Cardiac muscle cell (in vitro differentiated cells and primary cell): ENCODE data around the gene WNT11. TPM values are rescaled to one million over a fixed set of nuclear protein-coding genes. Genes with fewer than 3 reads are reported as not detected.

Experiments used
- DNase-seq, 2 donors: peaks; one replicate each; pipeline versions ENCODE4 v3.0.0 to v3.0.0-alpha.2; 2010 to 2017; ENCODE audit warnings: low read depth in 1 of 2, low spot score in 1 of 2
- H3K27ac ChIP-seq: fragments of 200-600 bp; sonication (generic); 2 replicates; pipeline ENCODE4 v1.5.1; 2016
- H3K27me3 ChIP-seq: fragments of 200-600 bp; sonication (generic); 2 replicates; pipeline ENCODE4 v1.6.0; 2016; ENCODE audit warnings: control low read depth
- H3K36me3 ChIP-seq: fragments of 200-600 bp; sonication (generic); 2 replicates; pipeline ENCODE4 v1.5.1; 2016; ENCODE audit warnings: control low read depth
- H3K4me1 ChIP-seq: fragments of 200-600 bp; sonication (generic); 2 replicates; pipeline ENCODE4 v1.8.1; 2017; ENCODE audit warnings: low read depth, mild to moderate bottlenecking, mixed run types
- H3K4me3 ChIP-seq: fragments of 200-600 bp; sonication (generic); 2 replicates; pipeline ENCODE4 v1.5.1; 2016; ENCODE audit warnings: mild to moderate bottlenecking
- H3K9me3 ChIP-seq: fragments of 200-600 bp; sonication (generic); 2 replicates; pipeline ENCODE4 v1.5.1; 2017; ENCODE audit warnings: low read depth, mild to moderate bottlenecking, control low read depth
- polyA plus RNA-seq: library from polyadenylated mRNA; unstranded; fragments of >200 nt; fragmentation: Nextera tagmentation; extraction: Ambion mirVana; gene quantifications from 2 replicates; pipeline ENCODE4 v1.2.1, GENCODE V29; 2016
- total RNA-seq: library from RNA; depleted of rRNA; stranded (reverse); fragments of >200 nt; gene quantifications from 2 replicates; pipeline ENCODE4 v1.2.3, GENCODE V29; 2016
- TF ChIP-seq, protein P1 (sequence below): IDR thresholded peaks from 2 replicates; pipeline ENCODE4 v1.5.1; 2012; ENCODE audit warnings: low read depth, mild to moderate bottlenecking, low read length

The WNT11 gene
- total and polyA plus RNA-seq, 2 experiments from 2014 or later, result 87.9 to 107 TPM

DNA sequence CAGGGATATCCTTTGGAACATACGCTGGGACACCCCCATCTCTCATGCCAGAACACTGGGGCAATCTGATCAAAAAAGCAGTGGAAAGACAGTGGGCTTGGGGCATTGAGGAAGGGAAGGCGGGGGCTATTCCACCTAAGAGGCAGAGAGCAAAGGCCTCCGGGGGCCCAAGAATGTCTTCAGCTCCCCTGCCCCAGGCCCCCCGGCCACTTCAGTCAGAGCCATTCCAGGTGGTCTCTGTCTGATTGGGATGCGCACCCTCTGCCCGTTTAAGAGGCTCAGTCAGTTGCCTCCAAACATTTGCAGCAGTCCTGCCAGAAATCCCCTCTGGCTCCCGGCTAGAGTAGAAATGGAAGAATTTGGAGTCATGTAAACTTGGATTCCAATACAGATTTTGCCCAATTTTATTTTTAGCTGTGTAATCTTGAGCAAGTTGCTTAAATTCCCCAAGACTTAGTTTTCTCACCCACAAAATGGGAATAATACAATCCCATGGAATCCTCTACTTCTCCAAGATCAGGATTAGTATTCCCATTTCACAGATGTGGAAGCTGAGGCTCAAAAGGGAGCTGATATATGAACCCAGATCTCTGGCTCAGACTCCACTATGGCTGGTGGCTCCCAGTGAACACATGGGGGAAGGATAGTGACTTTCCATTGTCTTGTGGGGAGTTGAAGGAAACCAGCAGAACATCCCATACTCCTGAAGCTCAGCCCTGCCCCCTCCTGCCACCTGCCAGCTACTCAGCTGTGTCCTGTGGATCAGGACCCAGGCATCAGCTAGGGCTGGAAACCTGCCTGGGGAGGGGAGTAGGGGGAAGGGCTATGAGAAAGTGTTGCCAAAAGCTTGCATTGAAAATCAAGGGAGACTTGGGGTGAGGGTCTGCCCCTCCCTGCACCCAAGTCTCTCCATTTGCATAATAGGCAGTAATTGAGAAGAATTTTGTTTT, 6.1 kb upstream of the WNT11 start:
- H3K36me3 ChIP-seq, result no peaks in the 10 kb centered on the region
- H3K27me3 ChIP-seq, result peaks cover 39% of the 10 kb centered on the region
- no peaks in the 10 kb centered on the region for H3K9me3 ChIP-seq
- peaks cover 7% of the 10 kb centered on the region for H3K4me1 ChIP-seq
- no peak for DNase-seq
- TF ChIP-seq, protein P1, sequence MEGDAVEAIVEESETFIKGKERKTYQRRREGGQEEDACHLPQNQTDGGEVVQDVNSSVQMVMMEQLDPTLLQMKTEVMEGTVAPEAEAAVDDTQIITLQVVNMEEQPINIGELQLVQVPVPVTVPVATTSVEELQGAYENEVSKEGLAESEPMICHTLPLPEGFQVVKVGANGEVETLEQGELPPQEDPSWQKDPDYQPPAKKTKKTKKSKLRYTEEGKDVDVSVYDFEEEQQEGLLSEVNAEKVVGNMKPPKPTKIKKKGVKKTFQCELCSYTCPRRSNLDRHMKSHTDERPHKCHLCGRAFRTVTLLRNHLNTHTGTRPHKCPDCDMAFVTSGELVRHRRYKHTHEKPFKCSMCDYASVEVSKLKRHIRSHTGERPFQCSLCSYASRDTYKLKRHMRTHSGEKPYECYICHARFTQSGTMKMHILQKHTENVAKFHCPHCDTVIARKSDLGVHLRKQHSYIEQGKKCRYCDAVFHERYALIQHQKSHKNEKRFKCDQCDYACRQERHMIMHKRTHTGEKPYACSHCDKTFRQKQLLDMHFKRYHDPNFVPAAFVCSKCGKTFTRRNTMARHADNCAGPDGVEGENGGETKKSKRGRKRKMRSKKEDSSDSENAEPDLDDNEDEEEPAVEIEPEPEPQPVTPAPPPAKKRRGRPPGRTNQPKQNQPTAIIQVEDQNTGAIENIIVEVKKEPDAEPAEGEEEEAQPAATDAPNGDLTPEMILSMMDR, result no peak
- H3K27ac ChIP-seq, result no peak overlapping the region
- H3K4me3 ChIP-seq, result no peak overlapping the region

DNA sequence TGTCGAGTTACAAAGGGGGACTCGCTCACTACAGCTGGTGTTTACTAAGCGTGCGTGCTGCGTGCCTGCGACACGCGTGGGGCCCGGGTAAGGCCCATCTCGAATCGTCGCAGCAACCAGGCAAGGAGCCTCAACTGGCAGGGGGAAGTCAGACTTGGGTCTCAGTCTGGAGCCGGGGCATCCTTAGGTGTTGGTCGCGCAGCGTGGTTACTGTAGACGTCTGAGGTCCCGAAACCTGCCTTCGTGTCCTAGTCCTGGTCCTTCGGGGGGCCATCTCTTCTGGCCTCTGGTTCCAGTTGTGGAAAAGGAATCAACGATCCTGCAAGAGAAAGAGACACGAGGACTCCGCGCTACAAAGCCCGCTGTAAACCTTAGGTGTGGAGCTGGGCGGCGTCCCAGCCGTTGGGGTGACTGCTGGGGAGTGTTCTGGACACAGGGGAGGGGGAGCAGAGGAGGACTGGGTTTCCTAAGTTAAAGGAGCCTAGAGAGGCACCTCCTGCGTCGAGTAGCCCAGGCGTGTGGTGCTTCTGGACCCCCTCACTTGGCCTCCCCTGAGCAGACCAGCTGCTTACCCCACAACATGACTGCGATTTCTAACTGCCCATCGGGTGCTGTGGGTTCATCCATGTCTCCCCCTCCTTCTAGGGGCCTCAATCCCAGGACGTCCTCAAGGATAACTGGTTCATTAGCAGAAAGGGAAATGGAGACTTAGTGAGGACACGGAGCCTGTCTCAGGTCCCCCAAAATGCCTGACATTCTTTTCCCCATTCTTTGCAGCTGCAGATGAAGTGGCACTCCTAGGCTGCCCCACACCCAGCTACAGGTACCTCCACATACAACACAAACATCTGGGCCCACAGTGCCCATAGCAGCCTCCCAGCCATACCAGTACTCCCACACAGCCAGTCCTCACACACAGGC, 4.9 kb upstream of the WNT11 start:
- Histone ChIP-seq H3K4me1 (no peaks in the 10 kb centered on the region), H3K27me3 (peaks cover 39% of the 10 kb centered on the region), H3K36me3 (no peaks in the 10 kb centered on the region), H3K9me3 (no peaks in the 10 kb centered on the region), H3K4me3 (peak overlapping the region; percentile 61), H3K27ac (no peak overlapping the region)
- TF ChIP-seq, protein P1, result no peak
- no peak for DNase-seq

DNA sequence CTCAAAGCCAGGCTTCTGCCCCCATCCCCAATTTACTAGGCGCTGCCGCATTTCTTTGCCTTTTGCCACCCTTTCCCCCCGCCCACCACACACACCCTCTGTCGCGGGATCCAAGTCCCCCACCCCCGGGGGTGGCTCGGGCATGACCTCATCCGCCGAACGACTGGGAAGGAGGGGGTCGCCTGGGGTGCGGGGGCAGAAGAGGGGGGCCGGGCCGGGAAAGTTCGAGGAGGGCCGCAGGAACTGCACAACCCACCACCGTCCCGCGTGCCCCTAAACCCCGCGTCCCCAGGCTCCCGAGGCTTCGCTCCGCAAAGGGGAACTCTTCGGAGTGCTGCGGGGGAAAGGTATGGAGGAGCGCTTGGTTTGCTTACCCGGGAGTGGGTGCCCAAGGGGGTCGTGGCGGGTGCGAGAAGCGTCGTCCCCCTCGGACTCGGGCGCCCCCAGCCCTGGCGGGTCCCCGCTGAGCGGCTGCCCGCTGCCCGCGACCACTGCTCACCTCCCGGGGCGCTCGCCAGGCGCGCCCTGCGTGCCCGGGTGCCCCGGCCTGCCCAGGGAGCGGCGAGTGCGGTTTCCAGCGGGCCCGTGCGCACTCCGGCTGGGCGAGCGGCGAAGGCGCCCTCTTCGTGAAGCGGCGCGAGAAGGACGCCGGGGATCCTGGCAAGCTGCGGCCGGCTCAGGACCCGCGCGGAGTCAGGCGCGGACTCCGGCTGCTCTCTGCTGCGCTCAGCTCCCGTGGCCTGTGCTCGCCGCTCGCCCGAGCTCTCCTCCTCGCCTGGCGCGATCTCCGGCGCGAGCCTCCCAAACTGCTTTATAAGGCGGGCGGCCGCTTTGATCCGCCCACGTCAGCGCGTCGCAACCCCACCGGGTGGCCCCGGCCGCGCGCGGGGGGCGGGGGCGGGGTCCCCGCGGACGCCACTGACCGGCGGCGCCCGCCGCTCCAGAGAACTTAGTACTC, 4.0 kb upstream of the WNT11 start:
- peak overlapping the region; percentile 61 for H3K4me3 ChIP-seq
- no peaks in the 10 kb centered on the region for H3K9me3 ChIP-seq
- TF ChIP-seq, protein P1, result no peak
- peak; percentile 81 to 87 for DNase-seq
- H3K36me3 ChIP-seq, result no peaks in the 10 kb centered on the region
- no peak overlapping the region for H3K27ac ChIP-seq
- H3K4me1 ChIP-seq, result peaks cover 6% of the 10 kb centered on the region
- peaks cover 39% of the 10 kb centered on the region for H3K27me3 ChIP-seq

DNA sequence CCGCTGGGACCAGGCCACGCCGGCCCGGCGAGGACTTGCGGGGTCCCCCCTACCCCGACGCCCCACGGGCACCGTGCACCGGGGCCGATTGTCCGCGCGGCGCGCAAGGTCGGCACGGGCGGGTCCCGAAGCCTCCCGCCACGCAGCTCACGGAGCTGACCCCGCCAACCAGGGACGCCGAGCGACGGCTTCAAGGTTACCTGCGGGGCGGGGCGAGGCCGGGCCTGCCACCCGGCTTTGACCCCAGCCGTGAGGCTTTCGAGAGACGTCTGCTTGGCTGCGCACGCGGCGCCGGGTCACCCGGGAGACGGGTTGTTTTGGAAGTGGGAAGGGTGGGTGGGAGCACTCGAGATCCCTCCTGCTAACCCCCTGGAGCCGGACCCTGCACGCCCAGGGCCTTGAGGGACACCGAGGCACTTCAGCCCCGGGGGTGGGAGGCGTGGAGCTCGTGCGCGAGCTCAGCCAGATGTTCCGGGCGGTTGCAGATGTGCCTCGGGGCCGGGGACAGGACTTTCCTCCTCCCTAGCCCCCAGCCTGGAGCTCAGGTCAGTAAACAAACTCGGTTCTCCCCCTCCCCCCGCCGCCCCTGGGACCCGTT, 3.2 kb upstream of the WNT11 start:
- Histone ChIP-seq H3K36me3 (no peaks in the 10 kb centered on the region), H3K9me3 (no peaks in the 10 kb centered on the region), H3K27me3 (peaks cover 39% of the 10 kb centered on the region), H3K4me3 (peak overlapping the region; percentile 61), H3K27ac (no peak overlapping the region), H3K4me1 (peaks cover 9% of the 10 kb centered on the region)
- DNase-seq, result peak in 1 of 2 donors; percentile 61
- TF ChIP-seq, protein P1, result no peak
